HEK293T (cell line): ENCODE data around the gene MX2.

Experiments used
- CTCF ChIA-PET: fragments of 350-600 bp; formaldehyde crosslinking; extraction: SDS; loops from one replicate; lab custom pipeline; 2021; ENCODE audit warnings: antibody characterized with exemption, inconsistent platforms; lab: Yijun Ruan, JAX
- POLR2A ChIA-PET: fragments of 350-600 bp; formaldehyde crosslinking; extraction: SDS; loops from one replicate; lab custom pipeline; 2020; ENCODE audit warnings: antibody characterized with exemption, inconsistent platforms; lab: Yijun Ruan, JAX
- DNase-seq: peaks from one replicate; pipeline ENCODE4 v3.0.0; 2012; ENCODE audit warnings: mixed read lengths; ENCODE audit errors: extremely low spot score
- ARNT ChIP-seq: fragments of 450-650 bp; IDR thresholded peaks from 2 replicates; pipeline ENCODE4 v1.6.1; 2017; ENCODE audit warnings: mild to moderate bottlenecking
- BHLHE40 ChIP-seq: fragments of 450-650 bp; IDR thresholded peaks from 2 replicates; pipeline ENCODE4 v1.6.1; 2016; ENCODE audit warnings: mild to moderate bottlenecking, moderate library complexity, borderline replicate concordance
- CTBP1 ChIP-seq: fragments of 450-650 bp; IDR thresholded peaks from 2 replicates; pipeline ENCODE4 v1.6.1; 2016; ENCODE audit warnings: borderline replicate concordance
- ELF4 ChIP-seq: fragments of 450-650 bp; IDR thresholded peaks from 2 replicates; pipeline ENCODE4 v1.6.1; 2017; ENCODE audit warnings: antibody characterized with exemption
- FOXA1 ChIP-seq: fragments of 450-650 bp; IDR thresholded peaks from 2 replicates; pipeline ENCODE4 v1.6.1; 2016; ENCODE audit warnings: mild to moderate bottlenecking
- FOXK2 ChIP-seq: fragments of 450-650 bp; IDR thresholded peaks from 2 replicates; pipeline ENCODE4 v1.6.1; 2016; ENCODE audit warnings: mild to moderate bottlenecking
- FOXM1 ChIP-seq: fragments of 450-650 bp; IDR thresholded peaks from 2 replicates; pipeline ENCODE4 v1.6.1; 2017; ENCODE audit warnings: mild to moderate bottlenecking, borderline replicate concordance
- HDGF ChIP-seq: fragments of 450-650 bp; IDR thresholded peaks from 2 replicates; pipeline ENCODE4 v1.6.1; 2017; ENCODE audit warnings: antibody characterized with exemption, borderline replicate concordance
- L3MBTL2 ChIP-seq: fragments of 450-650 bp; conservative IDR thresholded peaks from 2 replicates; pipeline ENCODE4 v1.6.1; 2016; ENCODE audit warnings: mild to moderate bottlenecking
- LEF1 ChIP-seq: fragments of 450-650 bp; IDR thresholded peaks from 2 replicates; pipeline ENCODE4 v1.6.1; 2017; ENCODE audit warnings: mild to moderate bottlenecking, borderline replicate concordance
- NFRKB ChIP-seq: fragments of 450-650 bp; IDR thresholded peaks from 2 replicates; pipeline ENCODE4 v1.6.1; 2016; ENCODE audit warnings: mild to moderate bottlenecking, moderate library complexity
- SP1 ChIP-seq: fragments of 450-650 bp; IDR thresholded peaks from 2 replicates; pipeline ENCODE4 v1.6.1; 2017
- SUZ12 ChIP-seq: fragments of 450-650 bp; IDR thresholded peaks from 2 replicates; pipeline ENCODE4 v1.6.1; 2016; ENCODE audit warnings: mild to moderate bottlenecking
- TARDBP ChIP-seq: fragments of 450-650 bp; IDR thresholded peaks from 2 replicates; pipeline ENCODE4 v1.6.1; 2016
- ZNF384 ChIP-seq: fragments of 450-650 bp; IDR thresholded peaks from 2 replicates; pipeline ENCODE4 v1.6.1; 2016
- TF ChIP-seq, protein P1 (sequence below): fragments of 450-650 bp; IDR thresholded peaks from 2 replicates; pipeline ENCODE4 v1.6.1; 2016

MX2 gene

DNA sequence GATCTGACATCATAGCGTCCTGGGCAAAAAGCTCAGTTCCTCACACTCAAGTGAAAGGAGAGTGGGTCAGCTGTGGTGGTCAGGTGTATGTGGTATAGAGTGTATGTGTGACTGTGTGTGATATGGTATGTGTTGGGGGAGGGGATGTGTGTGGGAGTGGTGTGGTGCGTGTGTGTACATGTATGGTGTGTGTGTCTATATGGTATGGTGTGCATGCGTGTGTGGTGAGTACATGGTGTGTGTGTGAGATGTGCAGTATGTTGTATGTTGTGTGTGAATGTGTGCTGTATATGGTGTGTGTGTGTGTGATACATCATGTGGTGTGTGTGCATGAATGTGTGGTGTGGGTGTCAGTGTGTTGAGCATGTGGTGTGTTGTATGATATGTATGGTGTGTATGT is 24.3 kb upstream of the MX2 start:
- no peak for DNase-seq
- no peak for TF ChIP-seq LEF1
- no peak for TF ChIP-seq TARDBP
- no peak for TF ChIP-seq SP1
- no peak for TF ChIP-seq FOXK2
- no peak for TF ChIP-seq FOXA1
- TF ChIP-seq HDGF, result no peak
- TF ChIP-seq ELF4, result no peak
- TF ChIP-seq CTBP1, result no peak
- TF ChIP-seq, protein P1, sequence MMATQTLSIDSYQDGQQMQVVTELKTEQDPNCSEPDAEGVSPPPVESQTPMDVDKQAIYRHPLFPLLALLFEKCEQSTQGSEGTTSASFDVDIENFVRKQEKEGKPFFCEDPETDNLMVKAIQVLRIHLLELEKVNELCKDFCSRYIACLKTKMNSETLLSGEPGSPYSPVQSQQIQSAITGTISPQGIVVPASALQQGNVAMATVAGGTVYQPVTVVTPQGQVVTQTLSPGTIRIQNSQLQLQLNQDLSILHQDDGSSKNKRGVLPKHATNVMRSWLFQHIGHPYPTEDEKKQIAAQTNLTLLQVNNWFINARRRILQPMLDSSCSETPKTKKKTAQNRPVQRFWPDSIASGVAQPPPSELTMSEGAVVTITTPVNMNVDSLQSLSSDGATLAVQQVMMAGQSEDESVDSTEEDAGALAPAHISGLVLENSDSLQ, result no peak
- no peak for TF ChIP-seq SUZ12
- no peak for TF ChIP-seq L3MBTL2
- ChIA-PET POLR2A (no interaction called here), CTCF (no interaction called here)

DNA sequence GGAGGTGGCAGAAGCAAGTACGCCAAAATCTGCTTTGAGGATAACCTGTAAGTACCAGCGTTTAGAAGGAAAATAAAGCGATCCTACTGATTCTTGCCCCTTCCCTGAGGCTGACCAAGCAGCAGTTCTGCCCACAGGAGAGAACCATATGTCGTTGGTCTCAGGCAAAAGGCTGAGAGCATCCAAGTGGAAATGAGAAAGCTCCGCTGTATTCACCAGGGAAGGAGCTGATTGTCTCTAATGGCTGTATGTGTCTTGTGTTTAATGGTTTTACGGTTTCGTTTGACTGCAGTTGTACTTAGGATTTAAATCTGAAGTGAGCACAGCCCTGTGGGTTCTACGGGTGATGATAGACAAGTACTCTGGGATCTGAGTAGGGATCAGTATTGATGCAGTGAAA is 23.4 kb upstream of the MX2 start:
- CTCF ChIA-PET, result no interaction called here

DNA sequence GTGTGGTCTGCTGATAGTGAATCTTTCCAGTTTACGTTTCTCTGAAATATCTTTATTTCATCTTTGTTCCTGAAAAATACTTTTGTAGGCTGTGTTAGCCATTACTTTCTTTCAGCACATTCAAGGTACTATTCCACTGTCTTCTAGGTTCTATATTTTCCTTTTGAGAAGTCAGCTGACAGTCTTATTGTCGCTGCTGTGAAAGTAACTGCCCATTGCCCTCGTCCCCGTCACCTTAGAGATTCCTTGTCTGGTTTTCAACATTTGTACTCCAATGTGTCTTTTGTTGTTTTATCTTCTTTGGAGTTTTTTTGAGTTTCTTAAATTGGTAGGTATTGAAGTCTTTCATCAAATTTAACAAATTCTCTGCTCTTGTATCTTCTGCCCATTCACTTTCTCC is 19.8 kb upstream of the MX2 start:
- no peak for TF ChIP-seq TARDBP
- no peak for TF ChIP-seq L3MBTL2
- no peak for TF ChIP-seq FOXM1
- TF ChIP-seq ZNF384, result no peak
- no peak for TF ChIP-seq CTBP1
- TF ChIP-seq FOXA1, result no peak
- TF ChIP-seq SUZ12, result no peak
- no peak for TF ChIP-seq ARNT
- TF ChIP-seq FOXK2, result no peak
- TF ChIP-seq HDGF, result no peak
- no peak for TF ChIP-seq NFRKB
- TF ChIP-seq SP1, result no peak
- ChIA-PET CTCF (no interaction called here), POLR2A (no interaction called here)
- no peak for DNase-seq

More for the DNA sequence above, 23.4 kb upstream of the MX2 start:
- no peak for TF ChIP-seq L3MBTL2
- TF ChIP-seq SP1, result no peak
- TF ChIP-seq FOXM1, result no peak
- no peak for TF ChIP-seq ARNT
- DNase-seq, result no peak
- POLR2A ChIA-PET, result no interaction called here

DNA sequence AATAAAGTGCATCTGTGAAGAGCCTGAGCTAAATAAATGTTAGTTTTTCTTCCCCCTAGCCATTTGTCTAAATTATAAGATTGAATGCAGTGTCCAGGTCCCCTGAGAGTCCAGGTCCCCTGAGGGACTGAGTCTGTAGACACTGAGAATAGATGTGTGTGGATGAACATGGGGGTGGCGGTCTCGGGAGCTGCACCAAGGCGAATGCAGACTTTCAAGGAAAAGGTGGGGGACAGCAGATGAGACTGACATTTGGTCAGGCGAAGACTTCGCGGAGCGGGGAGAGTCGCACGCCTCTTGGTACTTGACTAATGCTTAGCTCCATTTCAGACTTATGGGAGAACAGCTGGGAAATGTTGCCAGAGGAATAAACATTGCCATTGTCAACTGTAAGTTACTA is 17.7 kb upstream of the MX2 start:
- CTCF ChIA-PET, result no interaction called here
- POLR2A ChIA-PET, result no interaction called here
- no peak for TF ChIP-seq ZNF384
- TF ChIP-seq CTBP1, result no peak
- TF ChIP-seq SP1, result no peak
- TF ChIP-seq NFRKB, result no peak
- no peak for TF ChIP-seq FOXA1
- TF ChIP-seq FOXM1, result no peak
- TF ChIP-seq LEF1, result no peak
- no peak for TF ChIP-seq SUZ12
- no peak for TF ChIP-seq HDGF
- no peak for TF ChIP-seq TARDBP
- TF ChIP-seq FOXK2, result no peak
- no peak for TF ChIP-seq ARNT
- TF ChIP-seq, protein P1, result no peak
- no peak for DNase-seq

DNA sequence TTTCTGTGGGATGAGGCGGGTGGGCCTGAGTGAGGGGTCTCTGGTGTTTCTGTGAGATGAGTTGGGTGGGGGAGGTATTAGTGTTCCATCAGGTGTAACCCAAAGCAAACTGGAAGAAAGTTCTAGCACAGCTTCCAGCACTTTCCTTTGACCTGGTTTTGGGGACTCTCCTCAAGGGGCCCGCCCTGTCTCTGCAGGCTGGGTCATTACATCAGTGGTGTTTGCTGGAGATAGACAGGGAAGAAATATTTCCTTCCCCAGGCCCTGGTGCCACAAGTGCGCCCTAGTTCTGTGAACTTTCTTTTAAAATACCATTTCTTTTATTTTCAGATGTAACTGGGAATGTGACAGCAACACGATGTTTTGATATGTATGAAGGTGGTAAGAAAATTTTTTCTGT is 16.5 kb upstream of the MX2 start:
- ChIA-PET CTCF (no interaction called here), POLR2A (no interaction called here)
- DNase-seq, result no peak
- no peak for TF ChIP-seq FOXM1
- TF ChIP-seq FOXK2, result no peak
- TF ChIP-seq FOXA1, result no peak
- TF ChIP-seq L3MBTL2, result no peak
- no peak for TF ChIP-seq BHLHE40
- TF ChIP-seq NFRKB, result no peak
- TF ChIP-seq ZNF384, result no peak
- TF ChIP-seq ARNT, result no peak
- TF ChIP-seq, protein P1, result no peak
- no peak for TF ChIP-seq SUZ12
- no peak for TF ChIP-seq TARDBP
- TF ChIP-seq ELF4, result no peak
- TF ChIP-seq HDGF, result no peak
- no peak for TF ChIP-seq CTBP1
- TF ChIP-seq SP1, result no peak
- no peak for TF ChIP-seq LEF1

DNA sequence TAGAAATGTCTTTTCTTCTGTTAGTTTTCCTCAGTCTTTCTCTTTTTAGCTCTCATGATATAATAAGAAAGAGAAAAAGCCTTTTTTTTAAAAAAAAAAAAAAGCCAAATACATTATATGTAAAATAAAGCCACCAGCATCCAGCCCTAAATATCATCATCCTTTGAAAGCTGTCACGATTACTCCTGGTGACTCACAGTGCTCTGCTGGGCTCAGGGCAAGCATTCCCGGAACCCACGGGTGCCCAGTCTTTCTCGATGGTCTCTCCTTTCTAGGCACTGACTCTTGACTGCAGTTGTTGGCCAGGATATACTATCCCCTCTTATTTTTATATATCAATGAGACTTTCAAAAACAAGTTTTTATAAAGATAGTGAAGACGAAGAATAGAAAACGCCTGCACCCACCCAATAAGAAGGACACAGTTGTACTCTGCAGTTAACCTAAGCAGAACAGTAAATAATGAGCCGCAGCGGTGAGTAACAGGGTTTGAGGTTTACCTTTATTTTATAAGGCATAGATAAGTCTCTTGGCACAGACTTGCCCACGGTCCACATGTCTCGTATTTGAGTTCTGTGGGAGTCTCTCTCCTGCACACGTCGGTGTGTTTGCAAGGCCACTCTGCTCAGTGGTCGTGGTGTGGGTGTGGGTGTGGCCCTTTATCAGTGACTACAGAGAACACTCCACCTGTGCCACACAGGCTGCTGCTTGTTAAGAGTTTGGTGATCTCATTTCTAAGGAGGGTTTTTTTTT is 15.7 kb upstream of the MX2 start:
- no peak for DNase-seq
- ChIA-PET CTCF (no interaction called here), POLR2A (no interaction called here)
- TF ChIP-seq ZNF384, result no peak
- no peak for TF ChIP-seq L3MBTL2
- TF ChIP-seq SP1, result no peak
- TF ChIP-seq FOXK2, result no peak
- no peak for TF ChIP-seq SUZ12
- TF ChIP-seq TARDBP, result no peak
- TF ChIP-seq, protein P1, result no peak
- TF ChIP-seq ELF4, result no peak
- no peak for TF ChIP-seq LEF1
- no peak for TF ChIP-seq CTBP1
- no peak for TF ChIP-seq FOXM1
- no peak for TF ChIP-seq NFRKB
